Adrenal gland (tissue), 5 donors: ENCODE measurements around the gene SHBG.

Source experiments
- POLR2A ChIP-seq, 2 donors: fragments of 450-650 bp; IDR thresholded peaks; one replicate each; pipeline ENCODE4 v1.6.1; 2017; ENCODE audit warnings: antibody characterized with exemption in 2 of 2, mild to moderate bottlenecking in 2 of 2, moderate library complexity in 1 of 2
- TF ChIP-seq, protein P1 (sequence below), 6 experiments: fragments of 450-650 bp in 4 of 6; fragments of 200-600 bp in 2 of 6; sonication (generic) in 1 of 6; IDR thresholded peaks; 1 replicate in 5 of 6; 2 replicates in 1 of 6; pipeline versions ENCODE4 v1.5.1 to v1.8.0; 2016 to 2021; ENCODE audit warnings: antibody characterized with exemption in 6 of 6, mild to moderate bottlenecking in 2 of 6, moderate library complexity in 1 of 6
- donor health status: DM: no; HTN: no; CAD: no.

- TF ChIP-seq, protein P1, sequence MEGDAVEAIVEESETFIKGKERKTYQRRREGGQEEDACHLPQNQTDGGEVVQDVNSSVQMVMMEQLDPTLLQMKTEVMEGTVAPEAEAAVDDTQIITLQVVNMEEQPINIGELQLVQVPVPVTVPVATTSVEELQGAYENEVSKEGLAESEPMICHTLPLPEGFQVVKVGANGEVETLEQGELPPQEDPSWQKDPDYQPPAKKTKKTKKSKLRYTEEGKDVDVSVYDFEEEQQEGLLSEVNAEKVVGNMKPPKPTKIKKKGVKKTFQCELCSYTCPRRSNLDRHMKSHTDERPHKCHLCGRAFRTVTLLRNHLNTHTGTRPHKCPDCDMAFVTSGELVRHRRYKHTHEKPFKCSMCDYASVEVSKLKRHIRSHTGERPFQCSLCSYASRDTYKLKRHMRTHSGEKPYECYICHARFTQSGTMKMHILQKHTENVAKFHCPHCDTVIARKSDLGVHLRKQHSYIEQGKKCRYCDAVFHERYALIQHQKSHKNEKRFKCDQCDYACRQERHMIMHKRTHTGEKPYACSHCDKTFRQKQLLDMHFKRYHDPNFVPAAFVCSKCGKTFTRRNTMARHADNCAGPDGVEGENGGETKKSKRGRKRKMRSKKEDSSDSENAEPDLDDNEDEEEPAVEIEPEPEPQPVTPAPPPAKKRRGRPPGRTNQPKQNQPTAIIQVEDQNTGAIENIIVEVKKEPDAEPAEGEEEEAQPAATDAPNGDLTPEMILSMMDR (IDR thresholded peaks at IDR 0.05): no peak
- TF ChIP-seq POLR2A (IDR thresholded peaks at IDR 0.05): no peak
Observed at GRCh38 chr17:7593296-7593695, 36.6 kb upstream of the SHBG start.
